Measurements from ENCODE around the gene TBXA2R.
"Not testable (repeated sequence)": the region's sequence is repeated elsewhere in the genome, so short reads cannot be mapped to it uniquely, and the experiment has no call there.

The TBXA2R gene

DNA sequence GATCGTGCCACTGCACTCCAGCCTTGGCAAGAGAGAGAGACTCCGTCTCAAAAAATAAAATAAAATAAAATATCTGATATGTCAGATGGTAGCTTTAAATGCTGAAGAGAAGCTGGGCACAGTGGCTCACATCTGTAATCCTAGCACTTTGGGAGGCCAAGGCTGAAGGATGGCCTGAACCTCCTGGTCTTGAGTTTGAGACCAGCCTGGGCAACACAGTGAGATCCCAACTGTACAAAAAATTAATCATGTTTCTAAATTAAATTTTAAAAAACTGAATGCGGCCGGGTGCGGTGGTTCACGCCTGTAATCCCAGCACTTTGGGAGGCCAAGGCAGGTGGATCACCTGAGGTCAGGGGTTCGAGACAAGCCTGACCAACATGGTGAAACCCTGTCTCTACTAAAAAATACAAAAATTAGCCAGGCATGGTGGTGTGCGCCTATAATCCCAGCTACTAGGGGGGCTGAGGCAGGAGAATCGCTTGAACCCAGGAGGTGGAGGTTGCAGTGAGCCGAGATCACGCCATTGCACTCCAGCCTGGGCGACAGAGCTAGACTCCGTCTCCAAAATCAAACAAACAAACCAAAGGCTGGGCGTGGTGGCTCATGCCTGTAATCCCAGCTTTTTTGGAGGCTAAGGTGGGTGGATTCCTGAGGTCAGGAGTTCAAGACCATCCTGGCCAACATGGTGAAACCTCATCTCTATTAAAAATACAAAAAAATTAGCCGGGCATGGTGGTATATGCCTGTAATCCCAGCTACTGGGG is 22.5 kb downstream of the TBXA2R start:
- not testable (repeated sequence) for DNase-seq (ENCODE audit: low read depth in 2 of 2, low spot score in 1 of 2)

DNA sequence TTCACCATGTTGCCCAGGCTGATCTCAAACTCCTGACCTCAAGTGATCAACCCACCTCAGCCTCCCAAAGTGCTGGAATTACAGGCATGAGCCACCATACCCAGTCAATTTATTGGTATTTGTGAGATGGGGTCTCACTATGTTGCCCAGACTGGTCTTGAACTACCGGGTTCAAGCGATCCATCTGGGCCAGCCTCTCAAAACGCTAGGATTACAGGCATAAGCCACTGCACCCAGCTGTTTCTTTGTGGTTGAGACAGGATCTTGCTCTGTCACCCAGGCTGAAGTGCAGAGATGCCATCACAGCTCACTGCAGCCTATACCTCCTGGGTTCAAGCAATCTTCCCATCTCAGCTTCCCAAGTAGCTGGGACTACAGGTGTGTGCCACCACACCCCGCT is 24.9 kb downstream of the TBXA2R start:
- DNase-seq (ENCODE audit: low read depth in 2 of 2, low spot score in 1 of 2) = not testable (repeated sequence)

- DNase-seq (ENCODE audit: low read depth in 2 of 2, low spot score in 1 of 2) = no peak
Measured at GRCh38 chr19:3580156-3580934, 26.3 kb downstream of the TBXA2R start.

- DNase-seq (ENCODE audit: low read depth in 2 of 2, low spot score in 1 of 2) = no peak
Measured at GRCh38 chr19:3578390-3578789, 28.3 kb downstream of the TBXA2R start.

DNA sequence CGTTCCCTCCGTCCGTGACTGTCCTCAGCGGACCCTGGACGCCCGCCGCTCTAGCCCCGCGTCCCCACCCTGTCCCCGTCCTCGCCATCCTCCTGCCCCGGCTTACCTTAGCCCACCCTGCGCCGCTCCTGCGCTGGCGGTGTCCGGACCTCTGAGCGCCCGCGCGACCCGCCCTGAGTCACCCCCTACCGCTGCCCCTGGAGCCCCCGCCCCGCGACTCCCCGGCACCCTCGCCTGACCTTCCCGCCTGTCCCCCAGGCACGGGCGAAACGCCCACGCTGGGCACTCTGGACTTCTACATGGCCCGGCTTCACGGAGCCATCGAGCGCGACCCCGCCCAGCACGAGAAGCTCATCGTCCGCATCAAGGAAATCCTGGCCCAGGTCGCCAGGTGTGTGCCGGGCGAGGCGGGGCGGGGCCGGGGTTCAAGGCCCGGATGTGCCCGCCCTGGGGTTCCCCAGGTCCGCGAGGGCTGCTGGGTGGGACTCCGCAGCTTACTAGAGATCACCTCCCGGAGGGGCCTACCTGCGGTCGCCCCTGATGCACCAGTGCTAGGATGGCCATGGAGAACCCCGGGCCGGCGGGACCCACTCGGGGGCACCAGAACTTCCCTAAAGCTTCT is 28.8 kb downstream of the TBXA2R start:
- no peak for DNase-seq (ENCODE audit: low read depth in 2 of 2, low spot score in 1 of 2)

- no peak for DNase-seq (ENCODE audit: low read depth in 2 of 2, low spot score in 1 of 2)
Measured at GRCh38 chr19:3576696-3577443, 29.8 kb downstream of the TBXA2R start.

DNA sequence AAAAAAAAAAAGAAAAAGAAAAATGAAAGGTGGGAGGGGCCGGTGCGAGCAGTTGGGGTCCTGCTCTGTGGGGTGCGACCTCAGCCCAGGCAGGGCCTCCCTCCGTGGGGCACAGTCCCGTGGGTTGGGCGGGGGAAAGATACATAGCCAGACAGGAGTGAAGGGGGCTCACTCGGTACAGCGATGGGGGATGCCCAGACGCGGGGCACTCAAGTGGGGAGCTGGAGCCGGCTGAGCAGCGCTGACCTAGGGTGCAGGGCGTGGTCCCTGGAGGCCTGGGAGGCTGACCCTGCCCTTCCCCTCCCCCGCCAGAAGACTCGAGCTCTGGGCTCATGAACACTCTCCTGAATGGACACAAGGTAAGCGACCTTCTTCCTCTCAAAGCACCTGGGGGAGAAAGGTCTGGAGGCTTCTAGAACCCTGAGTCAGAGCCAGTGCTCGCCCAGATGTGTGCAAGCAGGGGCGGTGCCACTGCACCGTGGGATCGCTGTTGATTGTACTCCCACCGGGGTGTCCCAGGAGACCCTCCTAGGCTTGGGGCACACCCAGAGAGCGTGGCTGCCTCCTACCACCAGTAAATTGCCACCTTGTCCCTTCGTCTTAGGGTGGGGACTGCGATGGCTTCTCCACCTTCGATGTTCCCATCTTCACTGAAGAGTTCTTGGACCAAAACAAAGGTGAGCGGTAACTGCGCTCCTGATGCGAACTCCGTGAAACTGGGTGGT is 30.6 kb downstream of the TBXA2R start:
- no peak for DNase-seq (ENCODE audit: low read depth in 2 of 2, low spot score in 1 of 2)

DNA sequence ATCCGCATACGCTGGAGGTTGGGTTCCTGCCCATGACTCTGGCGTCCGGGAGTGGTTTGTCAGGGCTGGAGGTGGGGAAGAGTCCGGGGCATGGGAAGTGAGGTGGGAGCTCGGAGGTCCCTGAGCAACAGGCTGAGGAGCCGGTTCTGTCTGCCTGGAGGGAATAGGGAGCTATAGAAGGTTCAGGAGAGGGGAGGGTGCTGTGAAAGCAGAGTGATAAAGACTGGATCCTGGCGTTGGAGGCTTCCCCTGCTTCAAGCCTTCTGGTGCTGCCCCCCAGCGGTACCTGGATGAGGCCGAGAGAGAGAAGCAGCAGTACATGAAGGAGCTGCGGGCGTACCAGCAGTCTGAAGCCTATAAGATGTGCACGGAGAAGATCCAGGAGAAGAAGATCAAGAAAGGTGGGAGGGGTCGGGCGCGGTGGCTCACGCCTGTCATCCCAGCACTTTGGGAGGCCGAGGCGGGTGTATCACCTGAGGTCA is 31.4 kb downstream of the TBXA2R start:
- DNase-seq (ENCODE audit: low read depth in 2 of 2, low spot score in 1 of 2) = no peak

- DNase-seq (ENCODE audit: low read depth in 2 of 2, low spot score in 1 of 2) = peak in 1 of 2 donors; percentile 55
Measured at GRCh38 chr19:3573858-3574637, 32.6 kb downstream of the TBXA2R start.

DNA sequence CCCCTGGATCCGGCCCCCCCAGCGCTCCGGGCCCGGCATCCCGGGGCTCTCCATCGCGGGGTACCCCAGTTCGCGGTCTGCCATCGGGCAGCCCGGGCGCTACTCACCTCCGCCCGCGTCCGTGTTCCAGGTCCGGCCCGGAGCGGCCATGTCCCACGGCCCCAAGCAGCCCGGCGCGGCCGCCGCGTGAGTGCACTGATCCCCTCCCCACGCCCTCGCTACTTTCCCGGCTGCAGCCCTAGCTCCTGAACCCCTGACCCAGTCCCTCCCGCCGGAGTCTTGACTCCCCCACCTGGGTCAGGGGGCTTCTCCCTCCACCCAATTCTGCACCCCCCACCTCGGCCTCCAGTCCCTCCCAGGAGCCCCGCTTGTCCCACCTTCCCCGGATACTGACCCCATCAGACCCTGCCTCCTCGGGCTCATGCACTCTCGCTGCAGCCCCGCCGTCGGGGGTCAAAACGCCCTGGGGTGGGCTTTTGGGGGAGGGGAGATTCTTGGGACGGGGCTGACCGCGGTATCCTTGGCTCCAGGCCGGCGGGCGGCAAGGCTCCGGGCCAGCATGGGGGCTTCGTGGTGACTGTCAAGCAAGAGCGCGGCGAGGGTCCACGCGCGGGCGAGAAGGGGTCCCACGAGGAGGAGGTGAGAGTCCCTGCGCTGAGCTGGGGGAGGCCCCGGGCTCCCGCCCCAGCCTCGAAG is 33.4 kb downstream of the TBXA2R start:
- no peak for DNase-seq (ENCODE audit: low read depth in 2 of 2, low spot score in 1 of 2)

DNA sequence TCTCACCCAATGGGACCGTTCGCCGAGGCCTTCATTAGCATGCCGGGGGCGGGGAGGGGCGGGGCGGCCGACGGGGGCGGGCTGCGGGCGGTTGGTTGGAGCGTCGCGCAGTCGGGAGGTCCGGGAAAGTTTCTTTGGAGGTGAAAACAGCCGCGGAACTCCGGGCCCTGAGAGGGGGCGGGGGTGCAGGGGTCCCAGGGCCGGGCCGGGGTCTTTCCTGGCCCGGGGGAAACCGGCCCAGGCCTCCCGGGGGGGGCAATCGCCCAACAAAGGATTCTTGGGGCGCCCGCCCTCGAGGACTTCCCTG is 33.9 kb downstream of the TBXA2R start, which contains the start of gene HMG20B:
TSS of gene HMG20B (plus strand) at position 90 of the 307 bp plus-strand sequence. CDS start 366 bp downstream, outside the sequence.
- DNase-seq (ENCODE audit: low read depth in 2 of 2, low spot score in 1 of 2) = no peak

DNA sequence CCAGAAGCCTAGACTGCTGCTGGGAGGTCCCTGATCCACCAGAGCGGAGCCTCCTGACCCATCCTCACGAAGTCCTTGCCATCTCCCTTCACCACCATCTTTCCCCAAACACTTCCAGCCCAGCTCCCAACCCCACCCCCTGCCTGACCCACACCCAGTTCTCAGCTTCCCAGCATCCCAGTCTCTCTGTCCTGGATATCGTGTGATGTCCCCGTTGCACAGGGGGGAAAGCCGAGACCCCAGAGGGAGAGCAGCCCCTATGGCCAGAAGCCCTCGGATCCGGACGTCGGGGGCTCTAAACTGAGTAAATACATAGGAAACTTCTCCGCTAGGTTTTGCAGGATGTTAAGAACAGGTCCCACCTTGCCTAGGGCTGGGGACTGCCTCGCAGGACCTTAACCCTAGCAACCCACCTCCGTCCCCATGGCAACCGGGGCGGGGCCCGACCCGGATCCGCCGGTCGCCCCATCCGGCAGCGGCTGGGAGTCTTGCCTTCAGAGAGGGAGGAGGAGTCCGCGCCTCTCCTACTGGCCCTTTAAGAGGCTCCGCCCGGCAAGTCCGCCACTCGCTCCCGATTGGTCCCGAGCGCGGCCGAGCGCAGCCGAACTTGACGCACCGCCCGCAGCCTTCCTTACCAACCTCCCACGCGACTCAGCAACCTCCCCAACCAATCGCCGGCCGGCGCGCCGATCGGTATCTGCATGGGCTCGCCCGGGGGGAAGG is 34.4 kb downstream of the TBXA2R start:
- peak; percentile 97 to 98 for DNase-seq (ENCODE audit: low read depth in 2 of 2, low spot score in 1 of 2)

DNA sequence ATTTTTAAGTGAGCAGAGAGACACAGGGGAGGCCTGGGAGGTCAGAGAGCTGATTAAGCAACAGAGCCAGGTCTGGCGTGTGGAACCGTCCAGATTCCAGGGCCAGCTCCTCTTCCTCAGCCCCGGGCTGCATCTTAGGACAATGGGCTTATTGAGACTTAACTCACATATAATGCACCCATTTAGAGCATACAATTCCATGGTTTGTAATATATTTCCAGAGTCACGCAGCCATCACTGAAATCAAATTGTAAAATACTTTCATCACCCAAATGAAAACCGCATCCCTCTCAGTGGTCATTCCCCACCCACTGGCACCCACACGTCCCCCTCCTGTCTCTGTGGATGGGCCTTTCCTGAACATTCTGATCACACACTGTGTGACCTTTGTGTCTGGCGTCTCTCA is 36.1 kb downstream of the TBXA2R start:
- DNase-seq (ENCODE audit: low read depth in 2 of 2, low spot score in 1 of 2) = no peak

GRCh38 chr19:3570042-3570441 is 36.6 kb downstream of the TBXA2R start:
- DNase-seq (ENCODE audit: low read depth in 2 of 2, low spot score in 1 of 2) = not testable (repeated sequence)

GRCh38 chr19:3565139-3565538 is 41.5 kb downstream of the TBXA2R start:
- DNase-seq (ENCODE audit: low read depth in 2 of 2, low spot score in 1 of 2) = no peak

DNA sequence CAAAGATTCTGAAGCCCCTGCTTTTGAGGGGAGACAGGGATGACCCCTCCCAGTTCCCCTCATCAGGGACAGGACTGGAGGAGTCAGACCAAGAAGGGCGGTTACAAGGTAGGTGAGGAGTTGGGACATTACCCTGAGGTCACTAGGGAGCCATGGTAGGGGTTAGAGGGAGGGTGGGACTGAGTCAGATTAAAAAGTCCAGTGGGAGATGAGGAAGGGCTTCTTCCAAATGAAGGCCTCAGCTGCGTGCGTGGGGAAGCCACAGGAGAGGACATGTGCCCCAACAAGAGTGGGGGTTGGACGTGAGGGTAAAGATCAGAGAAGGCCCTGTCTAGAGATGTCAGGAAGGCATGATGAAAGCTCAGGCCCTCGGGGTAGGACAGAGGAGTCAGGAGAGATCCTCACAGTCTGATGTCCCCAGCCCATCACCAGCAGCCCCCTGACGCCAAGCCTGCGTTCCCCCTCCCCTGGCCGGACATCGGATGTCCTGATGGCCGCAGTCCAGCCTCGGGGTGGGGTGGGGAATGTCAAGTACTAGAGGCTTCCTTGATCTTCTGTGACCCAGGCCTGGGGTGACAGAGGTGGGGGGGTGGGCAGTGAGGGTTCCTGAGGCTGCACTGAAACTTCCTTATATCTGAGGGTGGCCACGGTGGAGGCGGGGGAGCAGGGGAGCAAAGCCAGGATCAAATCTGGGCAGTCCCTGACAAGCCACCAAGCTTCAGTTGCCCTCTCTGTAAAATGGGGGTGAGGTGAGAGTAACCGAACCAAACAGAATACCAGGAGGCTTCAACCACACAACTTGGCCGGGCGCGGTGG is 42.8 kb downstream of the TBXA2R start:
- no peak for DNase-seq (ENCODE audit: low read depth in 2 of 2, low spot score in 1 of 2)

DNA sequence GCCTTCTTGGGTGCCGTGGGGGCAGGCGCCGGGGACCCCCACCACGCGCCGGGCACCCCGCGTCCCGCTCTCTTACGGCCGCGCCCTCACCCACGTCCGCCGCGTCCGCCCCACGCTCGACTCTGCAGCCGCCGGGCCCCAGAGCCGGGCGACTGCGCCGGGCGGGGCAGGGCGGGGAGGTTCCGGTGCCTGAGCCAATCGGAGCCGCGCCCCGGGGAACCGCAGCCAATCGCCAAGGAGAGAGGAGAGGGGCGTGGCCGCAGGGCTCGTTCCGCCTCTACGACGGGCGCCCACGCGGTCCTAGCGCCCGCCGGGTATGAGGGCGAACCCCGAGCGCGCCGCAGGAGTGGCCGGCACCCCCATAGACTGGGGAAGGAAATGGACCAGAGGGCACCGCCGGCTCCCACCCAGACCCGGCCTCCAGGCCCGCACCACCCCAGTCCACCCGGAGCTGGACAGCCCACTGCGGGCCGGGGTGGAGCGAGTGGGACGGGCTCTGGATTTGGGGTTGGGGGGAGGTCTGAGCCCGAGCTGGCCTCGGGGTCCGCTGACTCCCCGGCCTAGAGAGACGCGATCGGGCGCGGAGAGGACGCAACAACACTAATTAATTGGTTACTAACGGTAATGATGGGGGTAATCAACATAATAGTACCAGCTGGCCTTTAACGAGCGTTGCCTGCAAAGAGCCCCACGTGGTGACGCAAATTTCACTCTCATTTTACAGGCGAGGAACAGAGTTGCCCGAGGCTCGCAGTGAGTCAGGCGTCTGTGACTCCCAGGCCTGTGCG is 49.0 kb downstream of the TBXA2R start, which contains the start of gene MFSD12:
TSS of gene MFSD12 (minus strand) at position 126 of the 788 bp plus-strand sequence. CDS start 183 bp downstream, outside the sequence.
- peak; percentile 82 to 91 for DNase-seq (ENCODE audit: low read depth in 2 of 2, low spot score in 1 of 2)

Measured in stimulated activated CD8-positive, alpha-beta memory T cell treated with anti-CD3 and anti-CD28 coated beads, Interleukin-4, amount 100 ng/mL, for 1 hour (primary cell).